ENCODE results near the gene DSCAML1.

The DSCAML1 gene

GRCh38 chr11:117830674-117831351 is 33.8 kb upstream of the DSCAML1 start:
- DNase-seq (ENCODE audit: low read depth), result no peak

- no peak for DNase-seq (ENCODE audit: low read depth)
Measured at GRCh38 chr11:117830072-117830471, 33.1 kb upstream of the DSCAML1 start.

- no peak for DNase-seq (ENCODE audit: low read depth)
Measured at GRCh38 chr11:117829369-117829725, 32.3 kb upstream of the DSCAML1 start.

- peak; percentile 88 for DNase-seq (ENCODE audit: low read depth)
Measured at GRCh38 chr11:117828611-117829368, 31.8 kb upstream of the DSCAML1 start.

GRCh38 chr11:117827521-117828511 is 30.8 kb upstream of the DSCAML1 start:
- no peak for DNase-seq (ENCODE audit: low read depth)

- DNase-seq (ENCODE audit: low read depth), result no peak
Measured at GRCh38 chr11:117826832-117827231, 29.8 kb upstream of the DSCAML1 start.

- DNase-seq (ENCODE audit: low read depth), result no peak
Measured at GRCh38 chr11:117826190-117826570, 29.2 kb upstream of the DSCAML1 start.

- DNase-seq (ENCODE audit: low read depth), result no peak
Measured at GRCh38 chr11:117825538-117826189, 28.6 kb upstream of the DSCAML1 start.

GRCh38 chr11:117824571-117825537 is 27.8 kb upstream of the DSCAML1 start, which contains the start of gene FXYD2:
FXYD2 (minus strand) TSS chr11:117824744; CDS start chr11:117824678, 66 bp downstream.
- no peak for DNase-seq (ENCODE audit: low read depth)

GRCh38 chr11:117823946-117824420 is 27.0 kb upstream of the DSCAML1 start:
- DNase-seq (ENCODE audit: low read depth), result no peak

- DNase-seq (ENCODE audit: low read depth), result no peak
Measured at GRCh38 chr11:117823294-117823945, 26.4 kb upstream of the DSCAML1 start.

GRCh38 chr11:117822074-117823033 is 25.3 kb upstream of the DSCAML1 start:
- no peak for DNase-seq (ENCODE audit: low read depth)

GRCh38 chr11:117821431-117821830 is 24.4 kb upstream of the DSCAML1 start:
- no peak for DNase-seq (ENCODE audit: low read depth)

- DNase-seq (ENCODE audit: low read depth), result no peak
Measured at GRCh38 chr11:117820516-117820915, 23.5 kb upstream of the DSCAML1 start.

- no peak for DNase-seq (ENCODE audit: low read depth)
Measured at GRCh38 chr11:117820071-117820470, 23.1 kb upstream of the DSCAML1 start.

- DNase-seq (ENCODE audit: low read depth), result no peak
Measured at GRCh38 chr11:117819096-117820040, 22.4 kb upstream of the DSCAML1 start.

- no peak for DNase-seq (ENCODE audit: low read depth)
Measured at GRCh38 chr11:117818041-117818873, 21.2 kb upstream of the DSCAML1 start.

Data from stimulated activated CD8-positive, alpha-beta memory T cell treated with anti-CD3 and anti-CD28 coated beads, Interleukin-12 subunit alpha, Interleukin-12 subunit beta, amount 100 ng/mL, for 4 hours (primary cell).